Osteocyte (in vitro differentiated cells): ENCODE data around the gene MPZL1. TPM values are rescaled to one million over a fixed set of nuclear protein-coding genes. Genes with fewer than 3 reads are reported as not detected.

Experiments
- DNase-seq: peaks from one replicate; pipeline ENCODE4 v3.0.0; 2021; ENCODE audit warnings: mixed read lengths; ENCODE audit not compliant: unreplicated experiment; ENCODE audit errors: extremely low spot score
- H3K27ac Mint-ChIP-seq: one replicate; pipeline ENCODE4 v1.8.0; 2021; ENCODE audit warnings: mild to moderate bottlenecking, mixed read lengths; ENCODE audit not compliant: unreplicated experiment
- H3K27me3 Mint-ChIP-seq: one replicate; pipeline ENCODE4 v1.8.0; 2021; ENCODE audit warnings: mixed read lengths; ENCODE audit not compliant: unreplicated experiment
- H3K36me3 Mint-ChIP-seq: one replicate; pipeline ENCODE4 v1.8.0; 2021; ENCODE audit warnings: mixed read lengths; ENCODE audit not compliant: unreplicated experiment
- H3K4me1 Mint-ChIP-seq: one replicate; pipeline ENCODE4 v1.8.0; 2021; ENCODE audit warnings: mixed read lengths; ENCODE audit not compliant: unreplicated experiment
- H3K4me3 Mint-ChIP-seq: one replicate; pipeline ENCODE4 v1.8.0; 2021; ENCODE audit warnings: mild to moderate bottlenecking, moderate library complexity, mixed read lengths; ENCODE audit not compliant: unreplicated experiment
- H3K9me3 Mint-ChIP-seq: one replicate; pipeline ENCODE4 v1.8.0; 2021; ENCODE audit warnings: mixed read lengths; ENCODE audit not compliant: unreplicated experiment
- total RNA-seq: library from RNA; stranded (reverse); gene quantifications from 2 replicates; pipeline ENCODE4 v1.2.1, GENCODE V29; 2021
- TF ChIP-seq, protein P1 (sequence below): fragments of 200-600 bp; sonication (generic); IDR thresholded peaks from 2 replicates; pipeline ENCODE4 v1.5.0; 2021; ENCODE audit warnings: antibody characterized with exemption, mild to moderate bottlenecking, moderate library complexity

The MPZL1 gene
- total RNA-seq, 1 donor from 2014 or later, result 155 TPM

DNA sequence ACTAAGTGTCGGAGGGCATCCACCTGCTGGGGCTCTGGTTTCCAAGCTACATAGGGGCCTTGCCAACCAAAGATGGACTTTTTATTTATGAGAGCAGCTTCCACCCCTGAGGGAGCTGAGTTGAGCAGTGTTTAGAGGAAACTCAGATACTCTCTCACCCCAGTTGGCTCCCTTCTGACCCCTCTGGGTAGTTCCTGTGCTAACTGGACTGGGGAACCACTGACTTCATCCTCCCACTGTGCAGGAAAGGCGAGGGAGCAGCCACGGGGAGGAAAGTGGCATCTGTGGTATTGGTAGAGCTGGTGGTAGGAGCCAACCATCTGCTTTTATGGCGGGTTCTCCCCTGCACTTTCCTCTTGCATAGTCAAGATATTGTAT is 70.4 kb downstream of the MPZL1 start:
- no peak for DNase-seq
- Mint-ChIP-seq H3K36me3 (peaks cover 47% of the 10 kb centered on the region), H3K27me3 (no peaks in the 10 kb centered on the region), H3K4me1 (peaks cover 47% of the 10 kb centered on the region), H3K27ac (peak overlapping the region; percentile 69), H3K9me3 (no peaks in the 10 kb centered on the region), H3K4me3 (no peak overlapping the region)
- TF ChIP-seq, protein P1, sequence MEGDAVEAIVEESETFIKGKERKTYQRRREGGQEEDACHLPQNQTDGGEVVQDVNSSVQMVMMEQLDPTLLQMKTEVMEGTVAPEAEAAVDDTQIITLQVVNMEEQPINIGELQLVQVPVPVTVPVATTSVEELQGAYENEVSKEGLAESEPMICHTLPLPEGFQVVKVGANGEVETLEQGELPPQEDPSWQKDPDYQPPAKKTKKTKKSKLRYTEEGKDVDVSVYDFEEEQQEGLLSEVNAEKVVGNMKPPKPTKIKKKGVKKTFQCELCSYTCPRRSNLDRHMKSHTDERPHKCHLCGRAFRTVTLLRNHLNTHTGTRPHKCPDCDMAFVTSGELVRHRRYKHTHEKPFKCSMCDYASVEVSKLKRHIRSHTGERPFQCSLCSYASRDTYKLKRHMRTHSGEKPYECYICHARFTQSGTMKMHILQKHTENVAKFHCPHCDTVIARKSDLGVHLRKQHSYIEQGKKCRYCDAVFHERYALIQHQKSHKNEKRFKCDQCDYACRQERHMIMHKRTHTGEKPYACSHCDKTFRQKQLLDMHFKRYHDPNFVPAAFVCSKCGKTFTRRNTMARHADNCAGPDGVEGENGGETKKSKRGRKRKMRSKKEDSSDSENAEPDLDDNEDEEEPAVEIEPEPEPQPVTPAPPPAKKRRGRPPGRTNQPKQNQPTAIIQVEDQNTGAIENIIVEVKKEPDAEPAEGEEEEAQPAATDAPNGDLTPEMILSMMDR, result no peak

DNA sequence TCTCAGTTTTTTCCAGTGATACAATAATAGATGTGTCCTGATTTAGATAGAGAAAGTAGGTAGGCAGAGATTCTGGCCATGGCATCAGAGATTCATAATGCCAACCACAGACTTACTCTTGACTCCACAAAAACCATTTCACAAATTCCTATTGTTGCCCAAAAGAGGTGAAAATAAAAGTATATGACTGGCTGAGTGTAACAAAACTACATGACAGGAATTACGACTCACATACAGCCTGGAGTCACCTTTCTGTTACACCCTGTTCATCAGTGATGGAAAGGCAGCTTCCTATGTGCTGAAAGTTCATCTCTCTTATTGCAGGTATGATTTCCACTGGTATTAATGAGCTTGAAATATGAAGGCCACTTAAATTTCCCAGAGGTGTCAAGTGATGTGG is 72.3 kb downstream of the MPZL1 start:
- peaks cover 54% of the 10 kb centered on the region for H3K4me1 Mint-ChIP-seq
- no peak overlapping the region for H3K27ac Mint-ChIP-seq
- no peaks in the 10 kb centered on the region for H3K9me3 Mint-ChIP-seq
- no peaks in the 10 kb centered on the region for H3K27me3 Mint-ChIP-seq
- no peak overlapping the region for H3K4me3 Mint-ChIP-seq
- DNase-seq, result no peak
- TF ChIP-seq, protein P1, result no peak
- peaks cover 32% of the 10 kb centered on the region for H3K36me3 Mint-ChIP-seq

DNA sequence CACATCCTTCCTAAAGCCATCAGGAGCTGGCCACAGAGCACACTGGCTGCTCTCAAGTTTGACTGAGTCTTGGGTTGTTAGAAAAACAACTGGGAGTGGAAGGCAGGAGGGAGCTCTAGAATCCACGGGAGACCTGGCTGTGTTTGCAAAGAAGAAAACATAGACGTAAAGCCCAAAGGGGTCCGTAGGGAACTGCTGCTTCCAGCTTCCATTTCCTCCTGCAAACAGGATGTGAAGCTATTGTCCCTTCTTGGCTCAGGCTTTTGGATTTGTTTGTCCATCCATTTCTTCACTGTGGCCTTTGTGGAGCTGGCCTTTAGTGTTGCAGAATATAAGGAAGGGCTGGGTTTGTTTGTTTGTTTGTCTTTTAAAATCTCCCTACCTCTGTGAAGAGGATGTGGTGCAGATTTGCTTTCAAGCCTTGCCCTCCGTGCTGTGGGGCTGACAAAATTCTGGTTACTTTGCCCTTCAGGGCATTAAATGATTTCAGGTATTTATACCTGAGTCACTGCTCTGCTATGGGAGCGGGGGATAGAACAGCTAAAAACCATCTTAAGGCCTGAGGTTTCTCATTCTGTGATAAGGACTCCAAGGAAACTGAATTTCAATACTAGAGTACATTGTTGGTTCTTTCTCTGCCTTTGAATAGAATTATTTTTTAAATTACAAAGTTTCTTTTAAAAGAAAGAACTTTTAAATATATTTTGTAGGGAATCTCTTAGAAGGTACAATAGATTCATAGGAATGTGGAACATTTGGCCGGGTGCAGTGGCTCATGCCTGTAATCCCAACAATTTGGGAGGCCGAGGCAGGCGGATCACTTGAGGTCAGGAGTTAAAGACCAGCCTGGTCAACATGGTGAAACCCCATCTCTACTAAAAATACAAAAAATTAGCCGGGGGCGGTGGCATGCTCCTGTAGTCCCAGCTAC is 74.3 kb downstream of the MPZL1 start:
- H3K4me3 Mint-ChIP-seq, result no peak overlapping the region
- H3K9me3 Mint-ChIP-seq, result no peaks in the 10 kb centered on the region
- peak overlapping the region; percentile 76 for H3K27ac Mint-ChIP-seq
- peaks cover 44% of the 10 kb centered on the region for H3K4me1 Mint-ChIP-seq
- peaks cover 12% of the 10 kb centered on the region for H3K36me3 Mint-ChIP-seq
- no peak for DNase-seq
- TF ChIP-seq, protein P1, result no peak
- H3K27me3 Mint-ChIP-seq, result no peaks in the 10 kb centered on the region

DNA sequence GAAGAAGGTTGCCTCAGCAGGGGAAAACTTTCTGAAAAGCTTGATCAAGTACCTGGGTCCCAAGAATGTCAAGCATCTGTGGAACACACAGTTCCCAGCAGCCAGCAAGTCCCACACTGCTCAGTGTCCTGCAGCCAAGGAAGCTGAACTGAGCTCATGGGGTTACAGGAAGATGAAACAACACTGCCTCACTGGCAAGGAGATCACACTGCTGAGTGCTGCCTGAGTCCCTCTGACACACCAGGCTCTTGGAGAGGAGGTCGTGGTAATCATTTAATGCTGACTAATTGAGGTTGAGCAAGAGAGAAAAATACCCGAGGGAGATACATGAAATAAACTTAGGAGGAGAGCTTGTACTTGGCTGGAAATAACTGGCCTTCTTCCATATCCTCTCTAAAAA is 75.2 kb downstream of the MPZL1 start:
- Mint-ChIP-seq H3K27me3 (no peaks in the 10 kb centered on the region), H3K36me3 (peaks cover 12% of the 10 kb centered on the region), H3K4me3 (peak overlapping the region; percentile 51), H3K9me3 (no peaks in the 10 kb centered on the region), H3K4me1 (peaks cover 35% of the 10 kb centered on the region), H3K27ac (peak overlapping the region; percentile 84)
- TF ChIP-seq, protein P1, result no peak
- DNase-seq, result no peak

DNA sequence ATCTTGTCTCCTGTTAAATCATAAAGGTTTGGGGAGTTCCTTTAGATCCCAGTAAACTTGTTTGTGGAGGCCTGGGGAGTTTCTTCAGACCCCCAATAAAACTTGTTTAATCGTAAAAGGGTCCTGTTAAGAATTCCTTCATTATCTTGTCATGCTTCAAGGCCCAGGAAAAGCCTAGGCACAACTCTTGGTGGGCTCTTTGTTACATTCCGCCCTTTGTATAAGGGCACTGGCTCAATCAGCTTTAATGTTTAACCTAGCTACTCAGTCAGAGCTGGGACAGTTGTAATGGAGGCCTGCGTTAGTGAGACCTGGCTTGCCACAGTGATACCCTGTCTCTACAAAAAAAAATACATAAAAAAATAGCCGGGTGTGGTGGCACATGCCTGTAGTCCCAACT is 77.2 kb downstream of the MPZL1 start:
- DNase-seq, result no peak
- Mint-ChIP-seq H3K9me3 (no peaks in the 10 kb centered on the region), H3K36me3 (peaks cover 7% of the 10 kb centered on the region), H3K4me3 (no peak overlapping the region), H3K4me1 (peaks cover 34% of the 10 kb centered on the region), H3K27ac (no peak overlapping the region), H3K27me3 (no peaks in the 10 kb centered on the region)
- TF ChIP-seq, protein P1, result no peak
